Stimulated activated CD4-positive, alpha-beta T cell treated with anti-CD3 and anti-CD28 coated beads, Interleukin-12 subunit alpha, Interleukin-12 subunit beta, amount 100 ng/mL, for 48 hours (primary cell): Measurements from ENCODE around the gene SLC2A5.
"Not testable (repeated sequence)": the region's sequence is repeated elsewhere in the genome, so short reads cannot be mapped to it uniquely, and the experiment has no call there.

Experiments used
- DNase-seq, 3 donors: peaks; one replicate each; pipeline ENCODE4 v3.0.0-alpha.2; 2020; ENCODE audit warnings: low read depth in 2 of 3, low spot score in 1 of 3

SLC2A5 gene, protein sequence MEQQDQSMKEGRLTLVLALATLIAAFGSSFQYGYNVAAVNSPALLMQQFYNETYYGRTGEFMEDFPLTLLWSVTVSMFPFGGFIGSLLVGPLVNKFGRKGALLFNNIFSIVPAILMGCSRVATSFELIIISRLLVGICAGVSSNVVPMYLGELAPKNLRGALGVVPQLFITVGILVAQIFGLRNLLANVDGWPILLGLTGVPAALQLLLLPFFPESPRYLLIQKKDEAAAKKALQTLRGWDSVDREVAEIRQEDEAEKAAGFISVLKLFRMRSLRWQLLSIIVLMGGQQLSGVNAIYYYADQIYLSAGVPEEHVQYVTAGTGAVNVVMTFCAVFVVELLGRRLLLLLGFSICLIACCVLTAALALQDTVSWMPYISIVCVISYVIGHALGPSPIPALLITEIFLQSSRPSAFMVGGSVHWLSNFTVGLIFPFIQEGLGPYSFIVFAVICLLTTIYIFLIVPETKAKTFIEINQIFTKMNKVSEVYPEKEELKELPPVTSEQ

DNA sequence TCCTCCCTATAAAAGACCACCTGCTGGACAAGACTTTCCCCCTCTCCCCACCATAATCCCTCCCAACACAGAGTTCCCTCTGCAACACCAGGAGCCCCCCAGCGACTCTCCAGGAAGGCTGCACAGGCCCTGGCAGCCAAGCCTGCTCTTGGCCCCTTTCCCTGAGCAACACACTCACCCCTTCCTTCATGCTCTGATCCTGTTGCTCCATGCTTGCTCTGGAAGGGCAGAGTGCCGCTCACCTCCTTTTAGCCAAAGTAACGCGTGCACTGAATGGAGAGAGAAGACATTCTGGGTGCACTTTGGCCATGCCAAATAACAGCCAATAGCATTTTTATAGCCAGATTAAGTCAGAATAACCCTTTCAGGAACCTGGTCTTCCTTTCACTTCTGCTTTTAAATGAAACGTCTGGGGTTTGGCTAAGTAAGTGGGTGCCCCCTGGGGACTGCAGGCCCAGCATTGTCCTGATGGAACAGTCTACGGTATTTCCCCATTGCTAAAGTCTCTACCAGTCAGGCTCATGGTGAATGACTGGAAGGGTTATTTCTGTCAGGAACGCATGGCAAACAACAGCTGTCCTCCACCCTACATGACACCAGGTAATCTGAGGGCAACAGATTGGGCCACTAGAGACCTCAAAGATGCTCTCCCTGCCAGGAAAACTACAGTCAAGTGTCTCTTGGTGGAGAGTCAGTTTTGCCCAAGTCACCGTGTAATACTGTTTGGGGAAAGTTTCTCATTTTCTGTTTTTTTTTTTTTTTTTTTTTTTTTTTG lies at the start of gene SLC2A5:
SLC2A5 (minus strand) TSS at position 310 of the 775 bp plus-strand sequence; CDS start at position 211, 99 bp downstream.
- DNase-seq: no peak

DNA sequence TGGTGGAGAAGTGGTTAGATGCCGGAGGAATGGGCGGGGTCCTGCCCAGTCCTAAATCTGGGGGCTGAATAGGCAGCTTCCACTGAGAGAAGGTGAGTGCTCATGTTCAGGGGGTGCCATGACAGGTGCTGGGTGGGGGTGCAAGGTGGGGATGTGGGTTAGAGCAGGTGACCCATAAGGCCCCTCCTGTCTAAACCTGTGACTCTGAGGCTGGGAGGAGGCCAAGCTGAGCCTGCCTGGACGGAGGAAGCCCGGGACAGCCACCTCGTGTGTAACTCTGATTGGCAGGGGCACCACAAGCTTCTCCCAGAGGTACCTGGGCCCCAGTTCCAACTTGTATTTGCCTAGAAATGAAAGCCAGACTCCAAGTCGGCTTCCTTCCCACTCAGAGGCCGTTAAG lies 48.8 kb upstream of the SLC2A5 start:
- no peak for DNase-seq

GRCh38 chr1:9115351-9116205 lies 46.1 kb upstream of the SLC2A5 start:
- DNase-seq: no peak

DNA sequence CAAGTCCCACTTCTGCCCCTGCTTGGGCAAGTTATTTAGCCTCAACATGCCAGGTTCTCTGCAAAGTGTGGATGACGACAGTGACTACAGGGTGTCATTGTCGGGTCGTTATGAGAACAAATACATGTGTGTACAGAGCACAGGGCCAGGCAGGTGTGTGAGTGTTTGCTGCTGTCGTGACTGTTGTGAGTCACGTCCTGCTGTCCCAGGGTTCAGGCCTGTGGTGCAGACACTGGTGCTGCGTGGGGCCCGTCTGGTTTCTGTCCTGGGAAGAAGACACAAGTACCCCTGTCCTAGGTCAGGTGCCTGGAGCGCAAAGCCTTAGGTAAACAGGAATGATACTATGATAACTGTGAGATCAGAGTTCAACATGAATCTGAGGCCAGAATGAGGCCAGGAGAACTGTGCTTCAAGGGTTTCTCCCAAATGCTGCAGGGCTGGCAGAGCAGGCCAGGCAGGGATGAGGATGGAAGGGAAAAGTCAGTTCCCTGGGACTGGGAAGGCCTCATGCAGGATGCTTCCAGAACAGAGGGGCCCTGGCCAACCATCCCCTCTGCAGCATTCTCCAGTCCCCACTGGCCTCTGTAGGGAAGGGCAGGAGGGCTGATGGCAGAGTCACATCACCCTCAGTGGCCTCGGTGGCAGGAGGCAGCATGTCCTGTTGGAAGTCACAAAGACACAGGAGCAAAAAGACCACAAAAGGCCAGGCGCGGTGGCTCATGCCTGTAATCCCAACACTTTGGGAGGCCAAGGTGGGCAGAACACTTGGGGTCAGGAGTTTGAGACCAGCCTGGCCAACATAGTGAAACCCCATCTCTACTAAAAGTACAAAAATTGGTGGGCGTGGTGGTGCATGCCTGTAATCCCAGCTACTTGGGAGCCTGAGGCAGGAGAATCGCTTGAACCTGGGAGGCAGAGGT lies 43.8 kb upstream of the SLC2A5 start:
- no peak for DNase-seq

GRCh38 chr1:9111957-9112356 lies 42.5 kb upstream of the SLC2A5 start:
- no peak for DNase-seq

GRCh38 chr1:9111357-9111691 lies 41.9 kb upstream of the SLC2A5 start:
- DNase-seq: no peak

GRCh38 chr1:9110669-9111356 lies 41.4 kb upstream of the SLC2A5 start:
- peak; percentile 75 to 87 (median 84) for DNase-seq

GRCh38 chr1:9108056-9108665 lies 38.7 kb upstream of the SLC2A5 start:
- no peak for DNase-seq

DNA sequence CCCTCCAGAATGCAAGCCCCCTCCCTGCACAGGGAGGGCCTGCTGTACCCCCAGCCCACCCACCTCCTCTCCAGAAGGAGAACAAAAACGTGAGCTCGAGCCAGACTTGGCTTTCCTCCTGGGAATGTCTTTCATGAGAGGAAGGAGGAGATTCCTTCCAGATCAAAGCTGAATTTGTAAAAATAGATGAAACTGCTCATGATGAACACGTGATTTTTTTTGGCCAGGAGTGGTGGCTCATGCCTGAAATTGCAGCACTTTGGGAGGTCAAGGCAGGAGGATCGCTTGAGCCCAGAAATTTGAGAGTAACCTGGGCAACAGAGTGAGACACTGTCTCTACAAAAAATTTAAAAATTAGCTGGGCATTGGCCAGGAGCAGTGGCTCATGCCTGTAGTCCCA lies 37.7 kb upstream of the SLC2A5 start:
- no peak for DNase-seq

DNA sequence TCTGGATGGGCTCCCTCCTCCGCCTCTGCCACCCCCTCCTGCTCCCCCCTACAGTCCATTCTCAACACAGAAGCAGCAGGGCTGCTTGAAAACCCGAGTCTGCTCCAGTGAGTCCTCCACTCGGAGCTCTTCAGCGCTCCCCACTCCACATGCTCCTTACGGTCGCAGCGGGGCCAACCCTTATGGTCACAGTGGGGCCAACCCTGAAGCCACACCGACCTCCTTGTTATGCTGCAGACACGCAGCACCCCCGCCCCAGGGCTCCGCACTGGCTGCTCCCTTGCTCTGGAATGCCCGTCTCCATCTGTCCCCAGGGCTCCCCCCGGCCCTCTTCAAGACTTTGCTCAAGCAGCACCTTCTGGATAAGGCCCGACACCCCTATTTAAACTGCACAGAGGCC lies 36.9 kb upstream of the SLC2A5 start:
- DNase-seq: no peak

DNA sequence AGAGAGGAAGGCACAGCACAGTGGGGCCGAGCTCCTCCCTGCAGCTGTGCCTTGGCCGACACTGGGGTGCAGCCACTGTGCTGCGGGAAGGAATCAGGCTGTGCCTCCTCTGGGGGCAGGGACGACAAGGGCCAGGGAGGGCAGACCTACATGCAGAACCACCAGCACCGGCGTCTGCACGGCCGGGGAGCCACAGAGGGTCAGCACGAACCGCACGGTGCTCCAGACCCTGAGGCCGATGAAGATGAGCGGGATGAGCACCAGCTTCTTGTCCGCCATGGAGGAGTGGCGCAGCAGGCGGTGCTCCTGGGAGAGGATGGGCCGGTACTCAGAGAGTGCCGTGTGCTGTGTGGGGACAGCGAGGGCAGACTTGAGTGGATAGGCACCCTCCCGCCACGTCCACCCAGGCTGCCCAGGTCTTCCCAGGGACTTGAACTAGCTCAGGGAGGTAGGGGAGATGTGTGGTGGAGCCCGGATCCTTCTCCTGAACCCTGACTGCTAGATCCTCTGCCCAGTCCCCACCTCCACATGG lies 36.0 kb upstream of the SLC2A5 start:
- no peak for DNase-seq

DNA sequence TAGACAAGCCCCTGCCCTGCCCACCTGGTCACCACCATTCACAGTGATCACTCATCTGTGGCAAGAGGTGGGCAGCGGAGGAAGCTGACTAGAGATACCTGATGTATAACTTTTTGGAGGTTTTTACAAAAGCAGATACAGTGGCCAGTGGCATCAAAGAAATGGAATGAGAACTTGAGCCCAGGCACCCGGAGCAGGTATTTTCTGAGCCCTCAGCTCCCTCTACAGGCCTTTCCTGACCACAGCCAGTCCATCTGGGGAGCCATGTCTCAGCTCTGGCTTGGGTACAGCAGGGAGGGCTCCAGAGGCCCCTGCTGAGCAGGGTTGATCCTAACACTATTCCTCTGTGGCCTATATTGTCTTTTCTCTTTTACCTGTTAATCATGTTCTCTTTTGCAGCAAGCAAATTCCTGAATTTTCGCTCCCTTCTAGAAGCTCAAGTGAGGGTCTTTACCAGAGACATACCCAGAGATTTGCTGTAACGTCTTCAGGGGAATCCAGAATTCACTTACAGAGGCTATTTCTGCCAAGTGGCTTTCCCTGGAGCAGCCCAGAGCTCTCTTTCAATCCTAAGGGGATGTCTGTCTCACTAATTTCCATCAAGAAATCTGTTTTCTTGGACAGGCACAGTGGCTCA lies 32.2 kb upstream of the SLC2A5 start:
- DNase-seq: no peak

DNA sequence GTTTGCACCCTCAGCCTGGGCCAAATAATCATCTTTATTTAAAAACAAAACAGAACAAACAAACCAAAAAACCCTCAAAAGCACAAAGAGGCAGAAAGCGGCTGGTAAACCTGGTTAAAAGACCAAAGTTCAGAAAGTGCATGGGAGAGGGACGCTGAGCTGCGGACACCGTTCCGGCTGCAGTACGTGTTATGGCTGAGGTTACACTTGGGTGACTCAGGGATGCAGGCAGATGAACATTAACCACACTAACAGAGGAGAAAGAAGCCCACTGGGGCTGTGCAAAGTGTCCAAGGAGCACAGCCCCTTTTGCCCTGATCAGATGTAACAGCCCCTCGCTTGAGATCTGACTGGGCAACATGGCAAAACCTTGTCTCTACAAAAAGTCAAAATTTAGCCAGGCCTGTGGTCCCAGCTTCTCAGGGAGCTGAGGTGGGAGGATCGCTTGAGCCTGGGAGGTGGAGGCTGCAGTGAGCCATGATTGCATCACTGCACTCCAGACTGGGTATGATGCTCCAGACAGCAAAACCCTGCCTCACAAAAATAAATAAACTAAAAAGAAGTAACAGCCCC lies 31.1 kb upstream of the SLC2A5 start:
- DNase-seq: no peak

DNA sequence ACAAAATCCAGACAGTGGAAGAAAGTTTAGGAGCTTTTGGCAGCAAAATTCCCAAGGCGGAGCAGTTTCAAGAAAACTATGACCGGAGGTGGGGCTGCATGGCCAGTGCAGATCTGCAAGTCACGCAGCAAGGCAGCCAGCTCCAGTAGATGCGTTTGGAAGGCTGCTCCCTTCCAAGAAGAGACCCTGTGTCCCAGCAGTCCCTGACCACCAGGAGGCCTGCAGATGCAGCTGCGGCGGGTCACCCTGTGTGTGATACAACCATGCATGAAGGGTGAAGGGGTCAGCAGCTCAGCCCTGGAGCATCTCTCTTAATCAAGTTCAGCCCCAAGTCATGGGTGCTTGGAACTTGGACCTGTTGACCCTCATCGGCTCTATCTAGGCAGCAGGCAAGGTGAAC lies 30.1 kb upstream of the SLC2A5 start:
- no peak for DNase-seq

- no peak for DNase-seq
These were observed 28.7 kb upstream of the SLC2A5 start for GRCh38 chr1:9097947-9098705.

- DNase-seq: no peak
These were observed 26.4 kb upstream of the SLC2A5 start for GRCh38 chr1:9095818-9096217.

- not testable (repeated sequence) for DNase-seq
These were observed 24.7 kb upstream of the SLC2A5 start for GRCh38 chr1:9093996-9094595.
